IMR-90 (cell line): ENCODE data around the gene CDC25B. TPM values are rescaled to one million over a fixed set of nuclear protein-coding genes. Genes with fewer than 3 reads are reported as not detected.

Experiments used
- ATAC-seq: fragments of 200-7000 bp; cut with Tn5 transposase; 2 replicates; pipeline ENCODE4 v1.9.1; 2020; ENCODE audit warnings: low read depth, mild to moderate bottlenecking, moderate library complexity
- BruUV-seq: library from RNA; stranded (reverse); fragments of 400-500 nt; replicated peaks from 2 replicates; lab custom pipeline; 2021; lab: Mats Ljungman, UMichigan
- CTCF ChIA-PET: fragments of 300-600 bp; formaldehyde crosslinking; extraction: SDS; loops from one replicate; lab custom pipeline; 2021; ENCODE audit warnings: antibody characterized with exemption; lab: Yijun Ruan, JAX
- POLR2A ChIA-PET: fragments of 300-600 bp; sonication (Branson Sonifier 250); formaldehyde crosslinking; loops from one replicate; lab custom pipeline; 2022; ENCODE audit warnings: antibody characterized with exemption; ENCODE audit not compliant: unreplicated experiment; lab: Charles Lee
- DNase-seq: peaks from one replicate; pipeline ENCODE4 v3.0.0; 2013
- H2AFZ ChIP-seq: replicated peaks from 2 replicates; pipeline ENCODE3; 2013; ENCODE audit warnings: low read length, mild to moderate bottlenecking; ENCODE audit not compliant: poor library complexity
- H2AK5ac ChIP-seq: 2 replicates; pipeline ENCODE4 v1.6.1; 2013; ENCODE audit warnings: low read depth, low read length, inconsistent platforms
- H2AK9ac ChIP-seq: replicated peaks from 2 replicates; pipeline ENCODE3; 2013; ENCODE audit warnings: mild to moderate bottlenecking, low read depth, low read length, moderate library complexity; ENCODE audit not compliant: poor library complexity
- H2BK120ac ChIP-seq: 2 replicates; pipeline ENCODE4 v1.6.1; 2013; ENCODE audit warnings: low read depth, low read length, inconsistent platforms
- H2BK15ac ChIP-seq: 3 replicates; pipeline ENCODE4 v1.6.1; 2013; ENCODE audit warnings: low read depth, low read length, inconsistent platforms
- H2BK20ac ChIP-seq: 2 replicates; pipeline ENCODE4 v1.6.1; 2013; ENCODE audit warnings: low read depth, mild to moderate bottlenecking, inconsistent platforms, low read length, moderate library complexity
- H2BK5ac ChIP-seq: 2 replicates; pipeline ENCODE4 v1.6.1; 2013; ENCODE audit warnings: mild to moderate bottlenecking, low read depth, low read length, inconsistent platforms; ENCODE audit not compliant: poor library complexity, severe bottlenecking
- H3K14ac ChIP-seq: replicated peaks from 2 replicates; pipeline ENCODE4 v1.6.1; 2013; ENCODE audit warnings: low read depth, low read length, inconsistent platforms
- H3K18ac ChIP-seq: 2 replicates; pipeline ENCODE4 v1.6.1; 2013; ENCODE audit warnings: low read depth, low read length, control low read depth
- H3K23ac ChIP-seq: 2 replicates; pipeline ENCODE4 v1.6.1; 2013; ENCODE audit warnings: low read depth, low read length, inconsistent platforms
- H3K27ac ChIP-seq: 2 replicates; pipeline ENCODE4 v1.5.1; 2013; ENCODE audit warnings: mild to moderate bottlenecking, control low read depth, low read length; ENCODE audit not compliant: insufficient read depth
- H3K27me3 ChIP-seq: 2 replicates; pipeline ENCODE4 v1.6.1; 2013; ENCODE audit warnings: low read length; ENCODE audit not compliant: control insufficient read depth, insufficient read depth
- H3K36me3 ChIP-seq: 2 replicates; pipeline ENCODE4 v1.6.1; 2013; ENCODE audit warnings: low read length, mixed read lengths; ENCODE audit not compliant: control insufficient read depth, insufficient read depth
- H3K4ac ChIP-seq: 2 replicates; pipeline ENCODE4 v1.6.1; 2013; ENCODE audit warnings: low read depth, low read length, inconsistent platforms
- H3K4me1 ChIP-seq: 2 replicates; pipeline ENCODE4 v1.6.1; 2013; ENCODE audit warnings: low read length, mixed read lengths; ENCODE audit not compliant: control insufficient read depth, insufficient read depth
- H3K4me2 ChIP-seq: 2 replicates; pipeline ENCODE4 v1.6.1; 2013; ENCODE audit warnings: low read depth, mild to moderate bottlenecking, control low read depth, low read length, moderate library complexity
- H3K4me3 ChIP-seq: 2 replicates; pipeline ENCODE4 v1.5.1; 2013; ENCODE audit warnings: low read depth, mild to moderate bottlenecking, control low read depth, low read length, moderate library complexity; ENCODE audit not compliant: insufficient read depth
- H3K56ac ChIP-seq: 2 replicates; pipeline ENCODE4 v1.6.1; 2013; ENCODE audit warnings: low read length, inconsistent platforms; ENCODE audit not compliant: insufficient read depth; ENCODE audit errors: extremely low read depth
- H3K79me1 ChIP-seq, 2 experiments: 2 replicates each; pipeline ENCODE4 v1.6.1; 2013; ENCODE audit warnings: low read length in 2 of 2, inconsistent platforms in 1 of 2, low read depth in 1 of 2
- H3K9ac ChIP-seq: 2 replicates; pipeline ENCODE4 v1.6.1; 2013; ENCODE audit warnings: low read depth, low read length, control low read depth
- H3K9me1 ChIP-seq: 2 replicates; pipeline ENCODE4 v1.6.1; 2013; ENCODE audit warnings: low read length, inconsistent platforms; ENCODE audit not compliant: insufficient read depth
- H3K9me3 ChIP-seq: 2 replicates; pipeline ENCODE4 v1.6.1; 2013; ENCODE audit warnings: low read length; ENCODE audit not compliant: control insufficient read depth, insufficient read depth
- H4K20me1 ChIP-seq: 2 replicates; pipeline ENCODE4 v1.6.1; 2013; ENCODE audit warnings: low read length, inconsistent platforms; ENCODE audit not compliant: insufficient read depth
- H4K5ac ChIP-seq: 2 replicates; pipeline ENCODE4 v1.6.1; 2013; ENCODE audit warnings: mild to moderate bottlenecking, low read depth, low read length, control low read depth
- H4K8ac ChIP-seq, 2 experiments: 2 replicates each; pipeline ENCODE4 v1.6.1; 2013; ENCODE audit warnings: low read depth in 2 of 2, low read length in 2 of 2, control low read depth in 1 of 2, inconsistent platforms in 1 of 2
- H4K91ac ChIP-seq: 2 replicates; pipeline ENCODE4 v1.6.1; 2013; ENCODE audit warnings: low read depth, low read length, inconsistent platforms; ENCODE audit not compliant: insufficient read depth
- BHLHE40 ChIP-seq: fragments of 150-350 bp; IDR thresholded peaks from 2 replicates; pipeline ENCODE4 v1.6.1; 2016; ENCODE audit warnings: mild to moderate bottlenecking, low read depth, low read length
- CHD1 ChIP-seq: IDR thresholded peaks from 2 replicates; pipeline ENCODE4 v1.6.1; 2012; ENCODE audit warnings: low read depth, low read length, improper control_type of control experiment
- MAFK ChIP-seq: IDR thresholded peaks from 2 replicates; pipeline ENCODE4 v1.6.1; 2012; ENCODE audit warnings: low read depth, low read length, improper control_type of control experiment
- RFX5 ChIP-seq: IDR thresholded peaks from 2 replicates; pipeline ENCODE4 v1.8.0; 2012; ENCODE audit warnings: low read depth, mild to moderate bottlenecking, low read length, moderate library complexity
- SMC3 ChIP-seq: fragments of 150-350 bp; IDR thresholded peaks from 2 replicates; pipeline ENCODE4 v1.6.1; 2016; ENCODE audit warnings: low read depth, mild to moderate bottlenecking, antibody characterized with exemption, low read length, moderate library complexity
- WGBS, 2 experiments: methylation state at CpG; one replicate each; pipeline versions ENCODE4 v1.1.5 to v1.1.7; 2013; ENCODE audit warnings: missing lambda C conversion rate in 2 of 2; ENCODE audit not compliant: insufficient read length in 1 of 2; ENCODE audit errors: extremely low coverage in 2 of 2; 5-methylcytosine and 5-hydroxymethylcytosine counted together
- dilution Hi-C: fragments of 300-500 bp; cut with HindIII; formaldehyde crosslinking; loops from one replicate; pipeline ENCODE4 v1.14.3; 2018; ENCODE audit warnings: low sequenced_read_pairs; ENCODE audit not compliant: unreplicated experiment
- in situ Hi-C: fragments of 300-500 bp; cut with MboI; formaldehyde crosslinking; loops from 3 replicates; pipeline ENCODE4 v1.14.3; 2019; ENCODE audit warnings: low sequenced_read_pairs, inconsistent platforms, mixed read lengths
- intact Hi-C: fragments of 100-400 bp; cut with micrococcal nuclease; formaldehyde crosslinking; loops from 2 replicates; pipeline ENCODE4 v1.10.0; 2022
- polyA plus RNA-seq, 3 experiments: library from polyadenylated mRNA; depleted of rRNA; stranded (reverse); fragments of >200 nt; gene quantifications; 2 replicates each; pipeline ENCODE4 v1.2.3, GENCODE V29; 2012; ENCODE audit warnings: low replicate concordance in 1 of 3
- total RNA-seq: library from RNA; depleted of rRNA; stranded (reverse); fragments of >200 nt; gene quantifications from 2 replicates; pipeline ENCODE4 v1.2.3, GENCODE V29; 2012
- TF ChIP-seq, protein P1 (sequence below): conservative IDR thresholded peaks from 2 replicates; pipeline ENCODE4 v1.5.1; 2012; ENCODE audit warnings: mild to moderate bottlenecking, low read depth, low read length, improper control_type of control experiment
- TF ChIP-seq, protein P2 (sequence below): fragments of 150-350 bp; IDR thresholded peaks from 2 replicates; pipeline ENCODE4 v1.6.1; 2016; ENCODE audit warnings: low read depth, mild to moderate bottlenecking, low read length, moderate library complexity, borderline replicate concordance
- TF ChIP-seq, protein P3 (sequence below): fragments of 150-350 bp; IDR thresholded peaks from 2 replicates; pipeline ENCODE4 v1.6.1; 2017; ENCODE audit warnings: mild to moderate bottlenecking, antibody characterized with exemption, low read length, low read depth

Gene CDC25B
- total and polyA plus RNA-seq, 2 of the 4 experiments (the other 2 are of a cell fraction), result 14.5 to 50.5 TPM

DNA sequence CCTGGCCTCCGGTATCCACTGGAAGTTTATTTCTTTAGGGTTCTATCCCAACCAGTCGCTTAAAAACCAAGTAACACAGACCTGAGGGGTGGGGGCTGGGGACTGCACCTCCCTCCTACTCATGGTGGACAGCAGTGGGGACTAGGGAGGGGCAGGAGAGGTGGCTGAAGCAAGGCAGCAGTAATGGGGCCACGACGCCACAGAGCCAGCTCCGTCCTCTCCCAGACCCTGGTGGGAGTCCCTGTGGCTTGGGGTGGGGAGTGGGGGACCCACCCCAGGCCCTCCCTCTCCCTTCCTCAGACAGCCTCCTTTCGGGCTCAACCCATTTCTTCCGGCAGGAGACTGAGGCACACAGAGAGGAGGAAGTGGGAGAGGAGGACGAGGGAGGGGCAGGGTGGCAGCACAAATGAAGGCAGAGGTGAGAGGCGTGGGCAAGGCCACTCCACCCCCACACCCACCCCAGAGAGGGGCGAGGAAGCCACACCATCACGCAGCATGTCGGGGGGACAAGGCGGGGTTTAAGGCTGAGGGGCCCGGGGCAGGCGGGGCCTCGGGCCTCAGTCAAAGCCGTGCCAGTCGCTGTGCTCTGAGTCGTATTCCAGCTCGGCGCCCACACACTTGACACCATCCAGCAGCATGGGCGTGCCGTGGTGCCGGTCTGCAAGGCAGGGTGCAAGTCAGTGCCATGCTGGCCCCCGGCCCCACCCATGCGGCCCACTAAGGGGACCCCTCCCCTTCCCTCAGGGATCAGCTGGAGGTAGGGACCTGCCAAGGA is 42.4 kb upstream of the CDC25B start (continued):
- TF ChIP-seq, protein P1, sequence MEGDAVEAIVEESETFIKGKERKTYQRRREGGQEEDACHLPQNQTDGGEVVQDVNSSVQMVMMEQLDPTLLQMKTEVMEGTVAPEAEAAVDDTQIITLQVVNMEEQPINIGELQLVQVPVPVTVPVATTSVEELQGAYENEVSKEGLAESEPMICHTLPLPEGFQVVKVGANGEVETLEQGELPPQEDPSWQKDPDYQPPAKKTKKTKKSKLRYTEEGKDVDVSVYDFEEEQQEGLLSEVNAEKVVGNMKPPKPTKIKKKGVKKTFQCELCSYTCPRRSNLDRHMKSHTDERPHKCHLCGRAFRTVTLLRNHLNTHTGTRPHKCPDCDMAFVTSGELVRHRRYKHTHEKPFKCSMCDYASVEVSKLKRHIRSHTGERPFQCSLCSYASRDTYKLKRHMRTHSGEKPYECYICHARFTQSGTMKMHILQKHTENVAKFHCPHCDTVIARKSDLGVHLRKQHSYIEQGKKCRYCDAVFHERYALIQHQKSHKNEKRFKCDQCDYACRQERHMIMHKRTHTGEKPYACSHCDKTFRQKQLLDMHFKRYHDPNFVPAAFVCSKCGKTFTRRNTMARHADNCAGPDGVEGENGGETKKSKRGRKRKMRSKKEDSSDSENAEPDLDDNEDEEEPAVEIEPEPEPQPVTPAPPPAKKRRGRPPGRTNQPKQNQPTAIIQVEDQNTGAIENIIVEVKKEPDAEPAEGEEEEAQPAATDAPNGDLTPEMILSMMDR, result no peak

DNA sequence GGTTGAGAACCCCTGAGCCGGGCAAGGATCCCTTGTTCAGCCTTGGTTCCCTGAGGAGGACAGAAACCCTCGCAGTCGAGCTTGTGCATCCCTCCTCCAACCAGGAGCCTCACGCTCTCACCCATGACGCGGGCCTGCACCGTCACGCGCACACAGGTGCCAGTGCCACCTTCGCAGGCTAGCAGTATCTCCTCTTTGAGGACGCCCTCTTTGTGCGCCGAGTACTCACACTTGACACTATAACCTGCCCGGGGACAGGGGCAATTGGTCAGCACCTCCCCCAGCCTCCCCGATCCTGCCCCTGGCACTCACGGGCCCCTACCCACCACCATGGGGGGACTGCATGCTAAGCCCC is 41.9 kb upstream of the CDC25B start:
- peaks cover 5% of the 10 kb centered on the region for H3K9me1 ChIP-seq
- no peak overlapping the region for H3K4ac ChIP-seq
- no peak overlapping the region for H3K27ac ChIP-seq
- H3K4me3 ChIP-seq, result no peak overlapping the region
- H3K56ac ChIP-seq, result no peak overlapping the region
- H2AFZ ChIP-seq, result peak overlapping the region; percentile 51
- H3K18ac ChIP-seq, result no peak overlapping the region
- no peak overlapping the region for H3K9ac ChIP-seq
- H4K20me1 ChIP-seq, result 0 out of 2 replicates have a peak, but pooled peaks cover 6% of the 10 kb centered on the region
- no peak overlapping the region for H3K14ac ChIP-seq
- ATAC-seq (no peak), DNase-seq (no peak)
- H3K4me2 ChIP-seq, result no peak overlapping the region
- H3K23ac ChIP-seq, result no peak overlapping the region
- in situ Hi-C loops, result no loop called here
- no peak overlapping the region for H2AK5ac ChIP-seq
- intact Hi-C loops, result no loop called here
- dilution Hi-C loops, result no loop called here
- no peaks in the 10 kb centered on the region for H3K79me1 ChIP-seq
- no peaks in the 10 kb centered on the region; the same call in 1 of the 2 replicates for H3K27me3 ChIP-seq
- H3K4me1 ChIP-seq, result no peaks in the 10 kb centered on the region
- no peaks in the 10 kb centered on the region for H3K9me3 ChIP-seq
- no peak overlapping the region for H4K5ac ChIP-seq
- no peak overlapping the region for H2BK5ac ChIP-seq
- BruUV-seq, result no TSS peak
- CTCF ChIA-PET, result interaction anchor here (0.6 kb wide), 1 partner anchor 38 kb away, joined by 3 read pairs; no protein-coding TSS in a partner anchor
- POLR2A ChIA-PET, result no interaction called here
- no peak overlapping the region for H2AK9ac ChIP-seq
- TF ChIP-seq, protein P2, sequence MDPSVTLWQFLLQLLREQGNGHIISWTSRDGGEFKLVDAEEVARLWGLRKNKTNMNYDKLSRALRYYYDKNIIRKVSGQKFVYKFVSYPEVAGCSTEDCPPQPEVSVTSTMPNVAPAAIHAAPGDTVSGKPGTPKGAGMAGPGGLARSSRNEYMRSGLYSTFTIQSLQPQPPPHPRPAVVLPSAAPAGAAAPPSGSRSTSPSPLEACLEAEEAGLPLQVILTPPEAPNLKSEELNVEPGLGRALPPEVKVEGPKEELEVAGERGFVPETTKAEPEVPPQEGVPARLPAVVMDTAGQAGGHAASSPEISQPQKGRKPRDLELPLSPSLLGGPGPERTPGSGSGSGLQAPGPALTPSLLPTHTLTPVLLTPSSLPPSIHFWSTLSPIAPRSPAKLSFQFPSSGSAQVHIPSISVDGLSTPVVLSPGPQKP, result no peak
- TF ChIP-seq RFX5, result no peak
- TF ChIP-seq, protein P1, result no peak
- TF ChIP-seq BHLHE40, result no peak
- TF ChIP-seq CHD1, result no peak
- TF ChIP-seq, protein P3, sequence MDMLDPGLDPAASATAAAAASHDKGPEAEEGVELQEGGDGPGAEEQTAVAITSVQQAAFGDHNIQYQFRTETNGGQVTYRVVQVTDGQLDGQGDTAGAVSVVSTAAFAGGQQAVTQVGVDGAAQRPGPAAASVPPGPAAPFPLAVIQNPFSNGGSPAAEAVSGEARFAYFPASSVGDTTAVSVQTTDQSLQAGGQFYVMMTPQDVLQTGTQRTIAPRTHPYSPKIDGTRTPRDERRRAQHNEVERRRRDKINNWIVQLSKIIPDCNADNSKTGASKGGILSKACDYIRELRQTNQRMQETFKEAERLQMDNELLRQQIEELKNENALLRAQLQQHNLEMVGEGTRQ, result no peak
- no peak for TF ChIP-seq SMC3
- TF ChIP-seq MAFK, result no peak
- H2BK15ac ChIP-seq, result no peak overlapping the region
- no peak overlapping the region for H2BK20ac ChIP-seq
- H4K91ac ChIP-seq, result no peak overlapping the region
- WGBS, 2 experiments, result 95% methylated on average over 8 of the region's 16 CpGs; no CpG with 5 or more reads in 1 of the 2 experiments
- peaks cover 10% of the 10 kb centered on the region for H3K36me3 ChIP-seq
- H4K8ac ChIP-seq, result no peak overlapping the region
- no peak overlapping the region for H2BK120ac ChIP-seq
